Measurements from ENCODE around the gene NUP205.
"Not testable (repeated sequence)": the region's sequence is repeated elsewhere in the genome, so short reads cannot be mapped to it uniquely, and the experiment has no call there.

The NUP205 gene

DNA sequence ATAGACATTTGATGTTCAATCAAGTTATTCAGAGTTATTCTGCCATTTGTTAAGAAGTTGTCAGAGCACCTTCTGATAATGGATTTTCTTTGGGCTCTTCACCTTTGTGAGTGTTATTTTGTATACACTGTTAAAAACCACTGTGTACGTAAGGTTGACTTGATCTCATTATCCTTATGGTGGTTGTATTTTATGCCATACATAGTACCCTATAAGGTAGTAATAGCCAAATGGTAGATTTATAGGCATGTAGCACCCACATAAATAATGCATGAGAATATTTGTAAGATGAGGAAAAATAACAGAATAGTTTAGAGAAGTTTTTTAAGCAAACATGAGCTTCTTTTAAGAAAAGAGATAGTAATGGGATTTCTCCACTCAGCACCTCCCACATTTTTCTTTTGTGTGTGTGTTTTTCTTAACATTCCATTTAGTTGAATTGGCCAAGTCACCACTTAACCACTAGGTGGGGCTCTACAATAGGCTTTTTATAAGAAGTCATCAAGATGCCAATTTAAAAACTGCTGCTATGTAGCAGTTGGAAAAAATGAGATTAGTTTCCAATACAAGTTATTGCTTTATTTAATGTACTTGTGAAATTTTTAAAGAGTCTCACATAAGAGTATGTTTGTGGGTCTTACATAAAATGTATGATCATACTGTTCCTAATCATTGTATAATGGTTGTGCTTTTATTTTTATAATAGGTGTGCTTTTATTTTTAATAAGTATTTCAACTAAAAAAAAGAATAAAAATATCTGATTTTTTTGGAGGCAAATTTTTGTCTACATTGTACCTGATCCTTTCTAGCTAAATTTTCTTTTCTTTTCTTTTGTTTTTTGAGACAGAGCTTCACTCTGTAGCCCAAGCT is 63.5 kb downstream of the NUP205 start:
- DNase-seq = peak; percentile 28

DNA sequence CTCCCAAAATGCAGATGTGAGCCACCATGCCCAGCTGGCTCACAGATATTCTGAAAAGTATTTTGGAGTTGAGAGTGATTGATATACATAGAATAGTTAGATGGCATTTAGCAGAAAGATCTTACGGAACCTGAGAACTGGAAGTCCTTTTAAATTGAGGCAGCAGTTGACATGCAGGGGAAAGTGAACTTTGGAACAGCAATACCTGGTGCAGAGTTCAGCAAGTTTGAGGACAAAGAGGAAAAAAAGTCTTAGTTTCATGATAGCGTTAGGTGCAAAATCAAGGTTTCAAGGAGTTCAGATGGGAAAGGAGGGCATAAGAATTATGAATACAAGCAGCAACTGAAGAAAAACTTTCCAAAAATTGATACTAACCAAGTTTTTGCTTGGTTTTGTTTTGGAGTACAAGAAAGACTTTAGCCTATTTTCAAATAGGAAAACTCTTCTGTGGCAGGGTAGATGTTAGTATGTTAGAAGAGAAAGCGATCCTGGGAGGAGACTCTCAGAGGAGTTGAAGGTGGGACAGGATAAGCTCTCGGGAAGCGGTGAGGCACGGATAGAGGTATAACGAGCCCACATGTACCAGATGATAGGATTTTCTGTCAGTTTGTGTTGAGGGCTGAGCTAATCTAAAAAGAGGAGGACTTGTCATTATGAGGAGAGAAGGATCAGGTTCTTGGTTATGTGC is 76.6 kb downstream of the NUP205 start:
- no peak for DNase-seq

DNA sequence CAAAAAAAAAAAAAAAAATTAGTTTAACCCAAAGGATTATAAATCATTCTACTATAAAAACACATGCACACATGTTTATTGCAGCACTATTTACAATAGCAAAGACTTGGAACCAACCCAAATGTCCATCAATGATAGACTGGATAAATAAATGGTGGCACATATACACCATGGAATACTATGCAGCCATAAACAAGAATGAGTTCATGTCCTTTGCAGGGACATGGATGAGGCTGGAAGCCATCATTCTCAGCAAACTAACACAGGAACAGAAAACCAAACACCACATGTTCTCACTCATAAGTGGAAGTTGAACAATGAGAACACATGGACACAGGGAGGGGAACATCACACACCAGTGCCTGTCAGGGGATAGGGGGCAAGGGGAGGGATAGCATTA is 82.0 kb downstream of the NUP205 start:
- DNase-seq = not testable (repeated sequence)

DNA sequence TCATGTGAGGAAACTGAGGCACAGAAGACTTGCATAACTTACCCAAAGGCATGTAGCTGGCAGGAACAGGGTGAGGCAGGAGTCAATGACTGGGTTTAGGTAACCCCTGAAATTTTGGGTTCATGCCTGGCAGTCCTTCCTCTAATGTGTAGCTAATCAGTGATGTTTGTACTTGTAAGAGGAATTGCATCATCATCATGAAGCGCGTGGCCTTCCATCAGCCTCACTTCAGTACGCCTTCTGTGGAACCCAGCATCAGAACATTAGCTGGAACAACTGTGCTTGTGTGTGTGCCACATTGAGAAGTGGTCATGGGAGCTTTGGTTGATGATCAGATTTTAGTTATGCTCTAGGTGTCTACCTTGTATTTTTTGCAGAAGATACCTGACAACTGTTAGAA is 86.4 kb downstream of the NUP205 start:
- no peak for DNase-seq

DNA sequence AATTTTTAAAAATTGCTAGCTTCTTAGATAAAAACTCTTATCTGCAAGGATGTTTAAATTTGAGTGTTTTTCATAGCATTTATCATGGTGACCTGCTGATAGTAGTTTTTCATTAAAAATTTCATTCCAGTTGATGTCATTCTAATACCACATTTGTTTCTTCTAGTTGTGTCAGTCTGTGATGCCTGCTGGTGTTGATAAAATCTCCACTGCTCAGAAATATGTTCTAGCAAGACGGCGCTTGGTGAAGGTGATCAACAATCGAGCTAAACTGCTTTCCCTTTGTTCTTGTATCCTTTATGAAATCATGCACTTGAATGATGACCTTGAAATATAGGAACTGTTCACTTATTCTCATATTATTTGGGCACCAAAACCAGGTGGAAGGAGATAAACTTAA is 87.0 kb downstream of the NUP205 start:
- DNase-seq = no peak

DNA sequence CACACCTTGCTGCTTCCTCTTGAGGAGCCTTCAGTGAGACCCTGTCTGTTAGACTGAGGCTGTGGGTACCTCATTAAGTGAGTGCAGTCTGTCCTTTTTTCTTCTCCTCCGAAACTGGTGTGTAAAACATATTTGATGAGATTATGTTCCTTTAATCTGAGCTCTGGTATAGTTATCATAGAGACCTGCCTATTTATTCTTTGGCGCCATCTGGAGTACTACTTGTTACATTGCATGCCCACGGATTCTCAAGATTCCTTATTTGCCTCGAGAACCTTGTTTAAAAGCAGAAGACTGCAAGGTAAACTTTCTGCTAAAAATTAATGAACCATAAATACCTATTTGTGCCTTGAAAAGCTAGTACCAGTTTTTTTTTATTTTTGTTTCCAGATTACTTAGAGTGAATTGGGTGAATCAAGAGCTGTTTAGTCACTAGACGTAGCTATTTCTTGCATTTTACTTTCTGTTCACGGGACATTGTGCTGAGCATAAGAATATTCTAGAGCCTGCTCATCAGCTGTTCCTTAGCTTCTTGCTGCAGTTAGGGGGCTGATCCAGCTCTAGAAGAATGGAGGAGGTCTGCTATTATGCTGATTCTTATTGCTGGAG is 87.7 kb downstream of the NUP205 start:
- DNase-seq = no peak

DNA sequence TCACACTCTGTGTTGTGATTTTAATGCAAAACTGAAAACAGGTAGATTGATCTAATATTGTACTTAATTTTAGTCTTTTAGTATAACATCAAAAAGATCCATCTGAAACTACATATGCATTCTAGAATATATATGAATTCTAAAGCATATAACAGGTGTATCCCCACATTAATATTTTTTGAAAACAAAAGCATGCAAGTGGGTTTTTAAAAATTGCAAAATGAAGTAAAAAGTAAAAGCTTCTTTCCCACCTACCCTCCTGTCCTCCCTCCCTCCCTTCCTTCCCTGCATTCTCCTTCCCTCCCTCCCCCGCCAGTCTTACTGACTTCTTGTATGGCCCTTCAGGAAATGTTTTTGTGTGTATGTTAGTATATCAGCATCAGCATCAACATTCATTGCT is 90.0 kb downstream of the NUP205 start:
- no peak for DNase-seq

DNA sequence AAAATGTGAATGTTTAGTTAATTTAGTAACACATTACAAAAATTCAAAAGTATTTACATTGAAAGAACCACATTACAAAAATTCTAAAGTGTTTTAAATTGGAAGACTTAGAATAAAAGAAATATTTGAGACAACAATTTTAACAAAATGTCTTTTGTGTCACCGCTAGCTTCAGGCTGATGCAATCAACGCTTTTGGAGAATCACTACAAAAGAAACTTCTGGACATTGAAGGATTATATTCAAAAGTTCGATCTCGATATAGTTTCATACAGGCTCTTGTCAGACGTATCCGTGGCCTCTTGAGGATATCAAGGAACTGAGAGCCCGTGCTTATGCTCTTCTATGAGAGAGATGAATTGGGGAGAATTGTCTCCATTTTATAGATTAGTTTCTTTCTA is 90.5 kb downstream of the NUP205 start:
- DNase-seq = no peak

DNA sequence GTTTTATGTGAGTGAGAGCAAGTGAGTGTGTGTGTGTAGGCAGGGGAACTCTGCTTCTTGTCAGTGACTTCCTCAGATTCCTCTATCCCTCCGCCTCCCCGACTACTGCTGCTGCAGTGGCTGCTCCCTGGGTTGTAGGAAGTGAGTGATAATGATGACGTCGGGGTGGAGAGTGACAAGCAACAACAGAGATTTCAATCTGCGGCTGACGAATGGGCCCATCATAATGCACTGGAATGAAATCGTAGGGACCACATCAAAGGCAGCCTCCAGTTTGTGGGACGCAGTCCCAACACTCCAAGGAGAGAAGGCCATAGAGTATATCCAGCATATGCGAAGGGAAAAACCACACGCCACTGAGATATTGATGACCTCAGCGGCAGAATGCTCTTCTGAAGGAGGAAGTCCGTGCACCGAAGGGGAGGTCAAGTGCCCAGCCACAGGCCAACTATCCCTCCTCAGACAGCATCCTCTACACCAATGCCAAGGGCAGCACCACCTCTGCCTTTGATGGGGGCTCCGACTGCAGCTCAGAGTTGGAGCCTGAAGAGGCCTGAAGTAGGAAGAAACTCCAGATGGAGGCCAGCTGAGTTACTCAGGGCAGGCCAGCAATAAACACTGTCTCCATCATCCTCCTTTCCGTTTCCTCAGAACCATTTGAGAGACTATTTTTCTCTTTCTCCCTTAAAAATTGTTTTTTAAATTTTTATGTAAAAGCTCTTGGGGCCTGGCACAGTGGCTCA is 93.3 kb downstream of the NUP205 start:
- no peak for DNase-seq

DNA sequence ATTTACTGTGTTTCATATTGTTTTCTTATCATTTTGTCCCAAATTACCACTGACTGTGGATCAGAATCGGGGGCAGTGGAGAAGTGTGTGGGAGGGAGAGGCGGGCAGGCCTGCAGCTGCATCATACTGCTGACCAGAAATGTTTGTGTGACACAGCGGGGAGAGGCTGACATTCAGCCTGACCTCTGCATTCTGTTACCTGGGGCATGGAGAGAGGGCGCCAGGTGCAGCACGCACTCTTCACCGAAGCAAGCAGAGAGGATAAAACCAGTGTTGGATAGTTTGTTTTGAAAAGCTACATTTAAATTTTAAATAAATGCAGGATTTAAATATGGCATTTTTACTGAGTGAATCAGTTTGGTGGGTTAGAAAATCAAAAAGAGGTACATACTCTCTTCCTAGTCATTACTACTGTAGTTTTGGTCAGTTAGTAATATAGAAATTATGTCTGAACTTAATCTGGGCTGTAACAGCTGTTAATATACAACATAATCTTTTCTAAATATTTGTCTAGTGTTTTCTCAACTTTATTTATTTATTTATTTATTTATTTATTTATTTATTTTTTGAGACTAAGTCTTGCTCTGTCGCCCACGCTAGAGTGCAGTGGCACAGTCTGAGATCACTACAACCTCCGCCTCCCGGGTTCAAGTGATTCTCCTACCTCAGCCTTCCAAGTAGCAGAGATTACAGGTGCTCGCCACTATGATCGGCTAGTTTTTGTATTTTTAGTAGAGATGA is 95.8 kb downstream of the NUP205 start:
- DNase-seq = no peak

DNA sequence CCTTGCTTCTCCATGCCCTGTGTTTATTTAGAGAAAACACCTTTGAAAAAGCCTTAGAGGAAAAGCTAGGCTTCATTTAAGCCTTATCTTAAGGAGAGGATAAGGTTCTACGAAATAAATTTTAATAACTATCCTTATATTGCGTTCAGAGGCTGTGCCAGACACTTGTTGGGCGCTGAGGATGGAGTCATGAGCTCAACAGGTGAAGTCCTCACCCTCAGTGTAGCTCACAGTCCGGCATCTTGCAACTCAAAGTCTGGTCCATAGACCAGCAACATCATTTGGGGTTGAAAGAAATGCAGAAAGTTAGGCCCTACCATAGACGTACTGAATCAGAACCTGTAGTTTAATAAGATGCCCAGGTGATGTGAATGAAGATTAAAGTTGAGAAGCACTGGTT is 100.8 kb downstream of the NUP205 start:
- no peak for DNase-seq

DNA sequence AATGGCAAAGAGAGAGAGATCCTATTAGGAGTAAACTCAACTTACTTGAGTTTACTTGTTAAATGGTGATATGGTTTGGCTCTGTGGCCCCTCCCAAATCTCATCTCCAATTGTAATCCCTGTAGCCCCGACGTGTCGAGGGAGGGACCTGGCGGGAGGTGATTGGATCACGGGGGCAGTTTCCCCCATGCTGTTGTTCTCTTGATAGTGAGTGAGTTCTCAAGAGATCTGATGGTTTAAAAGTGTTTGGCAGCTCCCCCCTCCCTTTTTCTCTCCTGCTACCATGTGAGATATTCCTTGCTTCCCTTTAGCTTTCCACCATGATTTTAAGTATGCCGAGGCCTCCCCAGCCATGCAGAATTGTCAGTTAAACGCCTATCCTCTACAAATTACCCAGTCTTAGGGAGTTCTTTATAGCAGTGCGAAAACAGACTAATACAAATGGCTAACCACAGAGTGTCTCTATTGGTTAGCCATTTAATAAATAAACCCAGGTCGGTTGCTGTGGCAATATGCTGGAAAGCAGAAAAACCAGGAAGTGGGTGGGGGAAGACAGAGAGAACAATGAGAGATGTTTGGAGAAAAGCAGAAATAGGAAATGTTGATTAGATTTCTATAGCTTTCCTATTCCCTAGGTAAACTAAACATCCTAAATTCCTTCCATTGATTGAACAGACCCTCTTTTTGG is 101.6 kb downstream of the NUP205 start:
- no peak for DNase-seq

DNA sequence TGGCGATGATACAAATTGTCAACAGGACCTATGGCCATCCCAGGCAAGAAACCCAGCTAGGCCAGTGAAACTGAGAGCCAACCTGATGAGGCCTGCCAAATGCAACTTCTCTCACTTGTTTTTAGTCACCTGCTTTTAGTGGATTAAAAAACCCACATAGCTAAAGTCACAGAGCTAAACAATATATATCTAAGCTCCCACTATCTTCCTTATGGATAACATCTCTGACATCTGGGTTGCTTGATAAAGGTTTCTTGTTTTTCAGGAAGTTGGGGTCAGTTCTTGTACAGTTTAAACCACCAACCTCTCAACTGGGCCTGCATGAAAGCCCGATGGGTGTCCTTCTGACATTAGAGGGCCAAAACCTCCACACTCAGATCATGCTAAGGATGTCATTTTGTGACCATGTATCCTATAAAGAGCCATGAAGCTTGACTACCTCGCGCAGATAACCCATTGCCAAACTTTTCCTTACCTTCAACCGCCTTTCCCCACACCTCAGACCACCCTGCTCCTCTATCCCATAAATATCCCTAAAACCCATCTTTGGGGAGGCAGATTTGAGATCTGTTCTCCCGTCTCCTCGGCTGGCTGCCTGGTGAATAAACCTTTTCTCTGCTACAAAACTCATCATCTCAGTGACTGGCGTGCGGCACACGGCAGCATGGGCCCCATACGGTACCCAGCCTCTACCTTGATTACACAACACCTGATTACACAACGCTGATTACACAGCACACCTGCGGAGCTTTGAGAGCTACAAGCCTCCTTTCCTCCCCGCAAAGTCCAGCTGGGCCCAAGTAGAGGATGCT is 103.8 kb downstream of the NUP205 start:
- DNase-seq = peak; percentile 35

DNA sequence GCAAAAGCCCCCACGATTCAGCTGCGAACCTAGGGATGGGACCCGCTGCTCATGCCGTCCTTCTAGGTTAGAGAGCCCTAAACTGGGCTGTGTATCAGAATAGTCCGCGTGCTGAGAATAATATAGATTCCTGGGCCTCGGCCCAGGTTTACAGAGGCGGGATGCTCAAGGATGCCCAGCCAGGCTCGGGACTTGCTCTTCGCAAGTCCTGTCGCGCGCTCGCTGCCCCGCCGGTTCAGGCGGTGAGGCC is 104.3 kb downstream of the NUP205 start:
- no peak for DNase-seq

DNA sequence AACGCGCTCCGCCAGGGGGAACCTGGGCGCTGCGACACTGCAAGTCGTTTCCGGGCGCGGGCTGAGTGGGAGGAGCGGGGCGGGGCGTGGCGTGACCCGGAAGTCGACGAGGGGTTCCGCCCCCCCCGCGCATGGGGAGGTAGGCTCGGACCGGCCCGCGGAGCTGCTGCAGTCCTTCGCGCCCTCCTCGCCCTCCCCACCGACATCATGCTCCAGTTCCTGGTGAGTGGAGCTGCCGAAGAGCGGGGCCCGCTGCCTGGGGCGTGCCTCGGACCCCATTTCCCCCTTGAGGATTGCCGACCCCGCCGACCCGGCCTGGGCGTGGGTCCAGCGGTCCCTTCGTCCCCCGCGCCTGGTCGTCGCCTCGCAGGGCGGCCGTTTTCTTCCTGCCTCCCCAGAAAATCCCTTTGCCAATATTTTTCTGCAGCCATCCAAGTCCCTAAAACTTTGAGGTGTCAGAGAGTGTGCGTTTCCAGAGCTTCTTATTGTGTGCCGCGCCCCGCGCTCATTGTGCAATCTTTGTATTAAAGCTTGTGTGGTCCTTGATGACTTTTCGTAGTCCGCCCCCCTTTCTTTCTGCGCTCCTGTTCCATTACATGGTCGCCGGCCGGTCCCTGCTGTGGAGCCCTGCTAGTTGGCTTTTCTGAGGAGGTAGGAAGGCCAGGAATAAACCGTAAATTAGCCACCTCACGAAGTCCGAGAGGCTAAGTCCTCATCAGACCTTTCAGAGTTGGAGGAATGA is 104.8 kb downstream of the NUP205 start, which contains the start of gene STMP1:
STMP1 (plus strand) TSS at position 142 of the 742 bp plus-strand sequence.
- peak; percentile 95 for DNase-seq

DNA sequence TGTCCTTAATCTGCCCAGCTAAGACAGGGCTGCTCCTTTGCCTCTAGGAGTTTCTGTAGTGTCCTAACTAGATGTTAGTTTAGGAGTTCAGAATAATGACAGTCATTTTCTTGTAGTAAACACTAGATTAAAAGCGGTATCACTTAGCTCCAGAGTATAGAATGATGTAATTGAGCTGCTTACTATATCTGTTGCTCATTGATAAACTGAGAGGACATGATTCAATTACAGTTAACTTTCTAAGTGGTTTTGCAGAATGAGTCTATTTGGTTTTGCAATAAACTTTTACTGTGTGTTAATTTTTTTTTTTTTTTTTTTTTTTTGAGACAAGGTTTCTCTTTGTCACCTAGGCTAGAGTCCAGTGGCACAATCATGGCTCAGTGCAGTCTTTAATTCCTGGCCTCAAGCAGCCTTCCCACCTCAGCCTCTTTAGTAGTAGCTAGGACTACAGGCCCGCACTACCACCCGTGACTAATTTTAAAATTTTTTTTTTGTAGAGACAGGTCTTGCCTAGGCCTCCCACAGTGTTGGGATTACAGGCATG is 106.4 kb downstream of the NUP205 start:
- DNase-seq = no peak

DNA sequence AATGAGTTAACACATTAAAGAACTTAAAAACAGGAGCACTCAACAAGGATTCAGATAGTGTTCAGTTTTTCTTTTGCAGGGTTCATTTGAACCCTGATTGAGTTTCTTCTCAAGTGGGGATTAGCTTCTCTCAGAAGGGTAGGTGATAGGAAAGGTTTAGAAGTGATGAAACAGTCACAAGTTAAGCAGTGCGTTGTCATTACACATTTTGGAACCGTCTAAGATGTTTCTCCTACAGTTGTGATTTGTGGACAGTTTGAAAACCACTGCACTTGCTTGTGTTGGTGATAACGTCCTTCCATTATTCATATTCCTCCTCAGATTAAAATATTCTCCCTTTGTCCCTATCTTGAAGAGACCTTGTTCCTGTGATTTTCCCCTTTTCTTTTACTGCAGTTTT is 107.3 kb downstream of the NUP205 start:
- DNase-seq = no peak

DNA sequence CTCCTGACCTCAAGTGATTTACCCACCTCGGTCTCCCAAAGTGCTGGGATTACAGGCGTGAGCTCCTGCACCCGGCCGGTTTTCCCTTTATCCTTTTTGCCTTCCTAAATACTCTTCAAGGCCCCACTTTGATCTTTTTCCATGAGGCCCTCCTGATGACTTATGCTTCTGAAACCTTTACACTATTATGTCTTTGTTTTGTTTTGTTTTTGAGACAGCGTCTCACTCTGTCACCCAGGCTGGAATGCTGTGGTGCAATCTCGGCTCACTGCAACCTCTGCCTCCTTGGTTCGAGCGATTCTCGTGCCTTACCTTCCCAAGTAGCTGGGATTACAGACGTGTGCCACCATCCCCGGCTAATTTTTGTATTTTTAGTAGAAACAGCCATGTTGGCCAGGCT is 108.4 kb downstream of the NUP205 start:
- no peak for DNase-seq

DNA sequence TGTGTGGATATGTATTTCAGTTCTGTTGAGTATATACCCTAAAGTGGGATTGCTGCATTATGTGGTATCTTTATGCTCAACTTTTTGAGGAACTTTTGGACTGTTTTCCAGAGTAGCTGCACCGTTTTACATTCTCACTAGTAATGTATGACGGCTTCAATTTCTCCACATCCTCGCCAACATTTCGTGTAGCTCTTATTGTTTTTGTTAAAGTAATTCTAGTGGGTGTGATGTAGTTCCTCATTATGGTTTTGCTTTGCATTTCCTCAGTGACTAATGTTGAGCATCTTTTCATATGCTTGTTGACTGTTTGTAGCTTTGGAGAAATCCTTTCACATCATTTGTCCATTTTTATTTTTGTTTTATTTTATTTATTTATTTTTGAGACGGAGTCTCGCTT is 109.1 kb downstream of the NUP205 start:
- DNase-seq = no peak

DNA sequence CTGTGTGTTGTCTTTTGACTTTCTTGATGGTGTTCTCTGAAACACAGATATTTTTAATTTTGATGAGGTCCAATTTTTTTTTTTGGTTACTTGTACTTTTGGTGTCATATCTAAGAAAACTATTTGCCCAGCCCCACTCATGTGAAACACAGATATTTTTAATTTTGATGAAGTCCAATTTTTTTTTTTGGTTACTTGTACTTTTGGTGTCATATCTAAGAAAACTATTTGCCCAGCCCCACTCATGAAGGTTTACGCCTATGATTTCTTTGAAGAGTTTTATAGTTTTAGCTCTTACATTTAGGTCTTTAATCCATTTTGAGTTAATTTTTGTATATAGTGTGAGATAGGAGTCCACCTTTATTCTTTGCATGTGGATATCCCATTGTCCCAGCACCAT is 109.9 kb downstream of the NUP205 start:
- DNase-seq = not testable (repeated sequence)
